KMS-11 (cell line): ENCODE data around the gene ZFP36L1.

Experiments
- H2AFZ ChIP-seq: fragments of 200-600 bp; sonication (generic); 2 replicates; pipeline ENCODE4 v1.6.1; 2016; ENCODE audit warnings: antibody characterized with exemption, mixed run types, low read depth
- H3K27ac ChIP-seq: fragments of 200-600 bp; sonication (generic); 2 replicates; pipeline ENCODE4 v1.6.1; 2016; ENCODE audit warnings: mild to moderate bottlenecking, mixed run types
- H3K27me3 ChIP-seq: fragments of 200-600 bp; sonication (generic); 2 replicates; pipeline ENCODE4 v1.6.1; 2017; ENCODE audit warnings: mild to moderate bottlenecking, low read depth, mixed run types, moderate library complexity; ENCODE audit not compliant: insufficient read depth
- H3K36me3 ChIP-seq: fragments of 200-600 bp; sonication (generic); 2 replicates; pipeline ENCODE4 v1.6.1; 2017; ENCODE audit warnings: mild to moderate bottlenecking, mixed run types; ENCODE audit not compliant: insufficient read depth
- H3K4me1 ChIP-seq: fragments of 200-600 bp; sonication (generic); 2 replicates; pipeline ENCODE4 v1.6.1; 2016; ENCODE audit warnings: mild to moderate bottlenecking, low read depth, mixed run types; ENCODE audit not compliant: poor library complexity, severe bottlenecking
- H3K4me2 ChIP-seq: fragments of 200-600 bp; sonication (generic); 2 replicates; pipeline ENCODE4 v1.7.0; 2016; ENCODE audit warnings: mild to moderate bottlenecking, mixed run types
- H3K4me3 ChIP-seq: fragments of 200-600 bp; sonication (generic); IDR thresholded peaks from 2 replicates; pipeline ENCODE4 v1.6.1; 2017; ENCODE audit warnings: low read depth, low read length, mixed read lengths; ENCODE audit not compliant: insufficient read depth
- H3K79me2 ChIP-seq: fragments of 200-600 bp; sonication (generic); 2 replicates; pipeline ENCODE4 v1.6.1; 2016; ENCODE audit warnings: low read depth, mixed run types; ENCODE audit not compliant: insufficient read depth
- H3K9ac ChIP-seq: fragments of 200-600 bp; sonication (generic); 2 replicates; pipeline ENCODE4 v1.6.1; 2016; ENCODE audit warnings: mild to moderate bottlenecking, mixed run types
- H4K20me1 ChIP-seq: fragments of 200-600 bp; sonication (generic); 2 replicates; pipeline ENCODE4 v1.6.1; 2016; ENCODE audit warnings: mild to moderate bottlenecking, mixed run types; ENCODE audit not compliant: insufficient read depth
- CTCF ChIP-seq: fragments of 200-600 bp; sonication (generic); conservative IDR thresholded peaks from 2 replicates; pipeline ENCODE4 v1.6.1; 2017; ENCODE audit warnings: low read depth, mild to moderate bottlenecking, antibody characterized with exemption, low read length, moderate library complexity, mixed read lengths

ZFP36L1 gene

GRCh38 chr14:68784978-68785533 lies 7.8 kb downstream of the ZFP36L1 start:
- Histone ChIP-seq H3K27ac (no peak overlapping the region), H3K79me2 (peaks cover 6% of the 10 kb centered on the region; the same call in 1 of the 2 replicates), H2AFZ (no peak overlapping the region), H4K20me1 (no peaks in the 10 kb centered on the region), H3K4me2 (no peak overlapping the region), H3K9ac (no peak overlapping the region), H3K4me1 (no peaks in the 10 kb centered on the region), H3K36me3 (no peaks in the 10 kb centered on the region), H3K4me3 (no peak overlapping the region), H3K27me3 (no peaks in the 10 kb centered on the region)
- no peak for TF ChIP-seq CTCF

- no peaks in the 10 kb centered on the region for H3K4me1 ChIP-seq
- H2AFZ ChIP-seq: no peak overlapping the region
- TF ChIP-seq CTCF: no peak
- H3K27me3 ChIP-seq: no peaks in the 10 kb centered on the region
- H3K79me2 ChIP-seq: no peaks in the 10 kb centered on the region
- no peak overlapping the region for H3K4me2 ChIP-seq
- no peak overlapping the region for H3K27ac ChIP-seq
- H4K20me1 ChIP-seq: no peaks in the 10 kb centered on the region
- no peaks in the 10 kb centered on the region for H3K36me3 ChIP-seq
- H3K4me3 ChIP-seq: no peak overlapping the region
- H3K9ac ChIP-seq: no peak overlapping the region
Measured at GRCh38 chr14:68784226-68784910, 8.5 kb downstream of the ZFP36L1 start.

- Histone ChIP-seq H3K36me3 (no peaks in the 10 kb centered on the region), H2AFZ (no peak overlapping the region), H4K20me1 (no peaks in the 10 kb centered on the region), H3K27me3 (no peaks in the 10 kb centered on the region), H3K4me3 (no peak overlapping the region), H3K4me2 (no peak overlapping the region), H3K27ac (no peak overlapping the region), H3K79me2 (no peaks in the 10 kb centered on the region), H3K9ac (no peak overlapping the region), H3K4me1 (no peaks in the 10 kb centered on the region)
- no peak for TF ChIP-seq CTCF
Measured at GRCh38 chr14:68783408-68784225, 9.2 kb downstream of the ZFP36L1 start.

GRCh38 chr14:68782091-68782981 lies 10.5 kb downstream of the ZFP36L1 start:
- H3K27me3 ChIP-seq: no peaks in the 10 kb centered on the region
- H3K79me2 ChIP-seq: no peaks in the 10 kb centered on the region
- H3K4me1 ChIP-seq: no peaks in the 10 kb centered on the region
- H2AFZ ChIP-seq: no peak overlapping the region
- no peak overlapping the region for H3K9ac ChIP-seq
- H3K27ac ChIP-seq: no peak overlapping the region
- TF ChIP-seq CTCF: no peak
- no peak overlapping the region for H3K4me3 ChIP-seq
- H3K4me2 ChIP-seq: no peak overlapping the region
- H4K20me1 ChIP-seq: no peaks in the 10 kb centered on the region
- no peaks in the 10 kb centered on the region for H3K36me3 ChIP-seq
